Glomerular visceral epithelial cell (primary cell): ENCODE results near the gene HTR6.

Experiments used
- DNase-seq: peaks from one replicate; pipeline ENCODE4 v3.0.0-alpha.2; 2016; ENCODE audit errors: extremely low spot score

The HTR6 gene

DNA sequence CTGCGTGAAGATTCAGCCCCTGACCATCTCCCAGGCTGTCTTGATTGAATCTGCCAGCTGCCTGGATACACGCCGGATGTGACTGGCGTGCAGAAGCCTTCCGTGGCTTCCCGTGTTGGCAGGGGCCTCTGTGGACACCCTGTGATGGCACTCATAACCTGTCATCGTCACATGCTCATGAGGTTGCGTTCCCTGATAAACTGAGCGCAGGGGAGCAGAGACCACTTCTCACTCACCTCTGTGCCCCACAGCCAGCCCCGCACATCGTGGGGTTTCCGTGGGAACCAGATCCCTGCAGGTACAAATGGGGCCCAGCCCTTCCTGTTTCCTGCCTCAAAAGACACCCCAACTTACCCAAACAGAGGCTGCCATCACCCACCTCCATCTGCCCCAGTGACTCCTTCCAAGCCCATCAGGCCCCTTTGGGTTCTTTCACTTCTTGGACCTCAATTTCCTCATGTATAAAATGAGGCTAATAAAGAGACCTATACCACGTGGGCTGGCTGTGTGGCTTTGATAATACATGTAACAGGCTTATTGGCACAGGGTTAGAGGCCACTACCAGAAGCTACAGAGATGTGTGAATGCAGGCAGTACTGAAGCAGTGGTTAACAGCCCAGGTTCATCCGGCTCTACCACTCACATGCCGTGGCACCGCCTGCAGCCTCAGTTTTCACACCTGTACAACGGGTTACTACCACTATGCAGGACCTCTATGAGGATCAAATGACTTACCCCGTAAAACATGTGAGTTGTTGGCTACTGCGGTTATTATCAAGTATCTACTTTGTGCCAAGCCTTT is 23.6 kb downstream of the HTR6 start:
- no peak for DNase-seq

DNA sequence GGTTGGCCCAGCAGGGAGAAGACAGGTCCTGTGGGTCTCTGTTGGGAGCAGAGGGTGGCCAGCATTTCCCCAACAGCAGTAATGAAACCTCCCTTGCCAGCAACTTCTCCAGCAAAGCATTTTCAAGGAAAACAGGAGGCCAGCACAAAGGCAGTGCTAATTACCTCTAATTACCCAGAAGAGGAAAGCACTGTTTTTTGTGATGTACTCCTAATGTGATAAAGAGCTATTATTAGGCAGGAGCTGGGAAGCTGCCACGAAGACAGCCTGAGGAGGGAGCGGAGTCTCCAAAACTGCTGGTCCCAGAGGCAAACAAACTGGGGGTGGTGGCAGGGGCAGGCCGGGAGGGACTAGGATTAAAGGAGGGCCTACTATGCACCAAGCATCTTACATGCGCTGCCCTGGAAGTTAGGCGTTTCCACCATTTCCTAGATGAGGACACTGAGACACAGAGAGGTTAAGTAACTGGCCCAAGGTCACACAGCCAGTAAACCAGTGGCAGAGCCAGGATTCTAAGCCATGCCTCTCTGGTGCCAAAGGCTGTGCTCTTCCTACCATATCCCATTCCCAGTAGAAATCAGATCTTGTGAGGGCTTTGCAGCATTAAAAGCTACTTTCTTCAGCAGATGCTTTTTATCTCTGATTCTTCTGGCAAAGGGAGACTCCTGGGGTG is 24.5 kb downstream of the HTR6 start:
- no peak for DNase-seq

- DNase-seq: no peak
These were observed 25.2 kb downstream of the HTR6 start for GRCh38 chr1:19689856-19690255.

DNA sequence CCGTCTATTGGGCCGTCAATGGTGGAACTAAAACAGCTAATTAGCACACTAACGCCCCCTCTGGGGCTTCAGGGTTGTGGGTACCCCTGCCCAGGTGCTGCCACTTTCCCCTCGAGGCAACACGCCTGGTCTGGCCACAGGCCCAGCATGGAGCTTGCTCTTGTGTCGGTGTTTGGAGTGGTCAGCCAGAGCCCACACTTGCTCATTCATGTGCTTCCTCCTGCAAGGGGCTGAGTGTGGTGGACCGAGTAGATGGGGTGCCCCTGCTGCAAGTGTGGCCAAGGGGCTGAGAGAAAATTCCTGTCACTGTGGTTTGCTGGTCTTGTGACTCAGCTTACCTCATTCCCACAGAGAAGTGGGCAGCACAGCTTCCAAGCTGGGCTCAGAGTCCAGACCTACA is 25.7 kb downstream of the HTR6 start:
- no peak for DNase-seq

- DNase-seq: no peak
These were observed 29.6 kb downstream of the HTR6 start for GRCh38 chr1:19694298-19694697.

GRCh38 chr1:19695772-19696171 is 31.1 kb downstream of the HTR6 start:
- no peak for DNase-seq

DNA sequence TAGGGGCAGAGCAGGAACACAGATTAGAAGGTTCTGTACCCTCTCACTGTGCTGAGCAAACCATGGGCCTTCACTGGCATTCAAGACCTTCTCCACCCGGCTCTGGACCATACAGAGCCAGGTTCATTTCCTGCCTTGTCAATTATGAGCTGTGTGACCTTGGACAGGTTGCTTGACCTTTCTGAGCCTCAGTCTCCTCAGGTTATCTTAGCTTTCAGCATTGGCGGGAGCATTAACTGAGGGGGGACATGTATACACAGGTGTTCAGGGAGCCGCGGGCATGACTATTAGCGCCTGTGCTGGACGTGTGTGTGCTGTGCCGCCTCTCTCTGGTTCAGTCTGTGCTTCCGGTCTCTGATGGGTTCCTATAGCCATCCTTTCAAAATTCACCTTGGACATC is 32.1 kb downstream of the HTR6 start:
- DNase-seq: no peak

- no peak for DNase-seq
These were observed 33.5 kb downstream of the HTR6 start for GRCh38 chr1:19698181-19698580.

- DNase-seq: no peak
These were observed 35.6 kb downstream of the HTR6 start for GRCh38 chr1:19700079-19700777.

DNA sequence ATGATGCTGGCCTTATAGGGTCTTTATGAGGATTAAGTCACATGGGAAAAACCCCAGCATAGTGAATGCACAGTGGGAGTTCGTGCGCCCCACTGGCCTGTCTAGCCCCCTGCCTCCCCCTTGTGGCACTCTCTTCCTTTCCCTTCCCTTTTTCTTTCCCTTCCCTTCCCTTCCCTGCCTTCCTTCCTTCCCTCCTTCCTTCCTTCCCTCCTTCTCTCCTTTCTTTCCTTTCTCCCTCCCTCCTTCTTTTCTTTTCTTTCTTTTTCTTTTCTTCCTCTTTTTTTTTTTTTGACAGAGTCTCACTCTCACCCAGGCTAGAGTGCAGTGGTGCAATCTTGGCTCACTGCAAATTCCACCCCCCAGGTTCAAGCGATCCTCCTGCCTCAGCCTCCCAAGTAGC is 38.6 kb downstream of the HTR6 start:
- no peak for DNase-seq

- DNase-seq: peak; percentile 70
These were observed 39.8 kb downstream of the HTR6 start for GRCh38 chr1:19704247-19705113.

DNA sequence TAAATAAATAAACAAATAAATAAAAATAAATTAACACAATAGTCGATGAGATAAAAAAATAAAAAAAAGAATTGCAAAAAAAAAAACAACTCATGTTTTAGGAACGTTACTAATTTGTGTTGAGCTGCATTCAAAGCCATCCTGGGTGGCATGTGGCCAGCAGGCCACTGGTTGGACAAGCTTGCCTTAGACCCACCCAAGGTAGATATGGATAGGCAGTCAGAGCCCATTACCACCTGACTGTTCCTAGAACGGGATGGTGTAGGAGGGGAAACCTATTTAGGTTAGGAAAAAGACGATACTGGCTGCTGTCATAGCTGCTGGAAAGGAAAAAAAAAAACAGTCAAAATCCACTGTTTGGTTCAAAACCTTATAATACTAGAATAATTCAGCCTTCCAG is 40.8 kb downstream of the HTR6 start:
- no peak for DNase-seq

DNA sequence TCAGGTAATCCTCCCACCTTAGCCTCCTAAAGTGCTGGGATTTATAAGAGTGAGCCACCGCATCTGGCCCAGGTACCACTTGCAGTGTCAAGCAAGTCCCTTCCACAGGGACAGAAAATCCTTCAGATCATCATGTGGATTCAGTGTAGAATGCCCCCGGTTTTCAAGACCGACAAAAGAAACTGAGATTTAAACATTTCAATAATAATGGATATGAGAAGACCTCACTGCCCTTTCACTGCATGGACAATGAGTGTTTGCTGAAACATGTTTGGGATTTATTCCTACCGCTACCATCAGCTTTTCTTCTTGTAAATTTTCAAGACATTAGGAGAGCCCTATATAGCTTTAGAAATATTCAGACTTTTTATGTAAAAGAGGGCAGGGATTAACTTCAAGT is 41.5 kb downstream of the HTR6 start:
- no peak for DNase-seq

GRCh38 chr1:19708567-19709110 is 44.0 kb downstream of the HTR6 start:
- DNase-seq: no peak

DNA sequence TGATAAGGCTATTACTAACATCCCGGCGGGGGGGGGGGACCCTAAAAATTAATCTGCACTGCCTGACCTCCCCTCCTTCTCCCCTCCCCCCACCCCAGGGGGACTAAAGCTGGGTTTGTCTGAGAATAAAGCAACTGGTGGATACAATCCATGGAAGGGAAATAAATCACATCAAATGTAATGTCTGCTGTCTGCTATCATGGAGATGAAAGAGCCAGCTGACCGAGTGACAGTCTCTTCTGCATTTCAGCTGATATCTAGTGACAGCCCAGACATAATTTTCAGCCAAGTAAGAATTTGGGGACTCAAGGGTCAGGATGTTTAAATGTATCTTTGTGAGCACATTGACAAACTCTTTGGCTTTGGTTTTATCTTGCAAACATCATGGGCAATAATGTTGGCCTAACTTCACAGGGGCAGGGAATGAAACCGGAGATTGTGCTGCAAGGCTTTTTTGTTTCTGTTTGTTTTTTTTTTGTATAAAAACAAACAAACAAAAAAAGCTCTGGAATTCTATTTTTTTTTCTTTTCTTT is 44.7 kb downstream of the HTR6 start:
- no peak for DNase-seq

DNA sequence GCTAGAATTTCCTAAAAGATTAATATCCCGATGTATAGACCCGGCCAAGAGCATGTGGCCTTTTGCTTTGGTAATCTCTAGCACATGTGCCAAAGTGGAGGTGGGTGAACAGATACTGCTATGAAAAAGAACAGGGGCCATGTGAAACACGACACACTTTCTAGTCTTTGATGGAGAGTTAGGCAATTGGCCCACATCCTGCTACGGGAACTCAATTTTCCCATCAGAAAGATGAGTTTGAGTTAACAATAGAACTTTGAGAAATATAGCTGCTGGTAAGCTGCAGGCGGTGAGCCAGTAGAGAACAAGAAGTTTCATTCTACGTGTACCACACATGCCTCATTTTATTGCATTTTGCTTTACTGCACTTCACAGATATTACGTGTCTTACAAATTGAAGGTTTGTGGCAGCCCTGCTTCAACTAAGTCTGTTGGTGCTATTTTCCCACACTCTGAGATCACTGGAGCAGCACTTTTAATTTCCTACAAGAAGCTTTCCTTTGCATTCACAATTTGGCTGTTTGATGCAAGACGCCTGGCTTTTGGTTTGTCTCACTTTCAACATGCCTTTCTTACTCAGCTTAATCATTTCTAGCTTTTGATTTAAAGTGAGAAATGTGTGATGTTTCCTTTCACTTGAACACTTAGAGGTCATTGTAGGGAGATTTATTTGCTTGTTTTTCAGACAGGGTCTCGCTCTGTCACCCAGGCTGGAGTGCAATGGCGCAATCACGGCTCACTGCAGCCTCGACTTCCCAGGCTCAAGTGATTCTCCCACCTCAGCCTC is 46.3 kb downstream of the HTR6 start:
- DNase-seq: no peak

DNA sequence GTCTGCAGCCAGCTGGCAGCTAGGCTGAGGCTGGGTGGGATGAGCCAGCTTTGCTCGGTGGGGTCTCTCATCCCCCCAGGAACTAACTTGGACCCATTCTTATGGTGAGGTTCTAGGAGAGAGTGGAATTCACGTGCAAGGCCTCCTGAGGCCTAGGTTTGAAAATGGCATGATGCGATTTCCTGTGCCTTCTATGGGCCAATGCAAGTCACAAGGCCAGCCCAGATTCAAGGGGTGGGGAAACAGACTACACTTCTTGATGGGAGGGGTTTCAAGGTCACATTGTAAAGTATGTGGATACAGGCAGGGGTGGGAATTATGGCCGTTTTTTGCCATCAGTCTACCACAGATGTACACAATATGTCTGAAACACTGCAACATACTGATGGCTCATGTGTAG is 48.3 kb downstream of the HTR6 start:
- DNase-seq: no peak

DNA sequence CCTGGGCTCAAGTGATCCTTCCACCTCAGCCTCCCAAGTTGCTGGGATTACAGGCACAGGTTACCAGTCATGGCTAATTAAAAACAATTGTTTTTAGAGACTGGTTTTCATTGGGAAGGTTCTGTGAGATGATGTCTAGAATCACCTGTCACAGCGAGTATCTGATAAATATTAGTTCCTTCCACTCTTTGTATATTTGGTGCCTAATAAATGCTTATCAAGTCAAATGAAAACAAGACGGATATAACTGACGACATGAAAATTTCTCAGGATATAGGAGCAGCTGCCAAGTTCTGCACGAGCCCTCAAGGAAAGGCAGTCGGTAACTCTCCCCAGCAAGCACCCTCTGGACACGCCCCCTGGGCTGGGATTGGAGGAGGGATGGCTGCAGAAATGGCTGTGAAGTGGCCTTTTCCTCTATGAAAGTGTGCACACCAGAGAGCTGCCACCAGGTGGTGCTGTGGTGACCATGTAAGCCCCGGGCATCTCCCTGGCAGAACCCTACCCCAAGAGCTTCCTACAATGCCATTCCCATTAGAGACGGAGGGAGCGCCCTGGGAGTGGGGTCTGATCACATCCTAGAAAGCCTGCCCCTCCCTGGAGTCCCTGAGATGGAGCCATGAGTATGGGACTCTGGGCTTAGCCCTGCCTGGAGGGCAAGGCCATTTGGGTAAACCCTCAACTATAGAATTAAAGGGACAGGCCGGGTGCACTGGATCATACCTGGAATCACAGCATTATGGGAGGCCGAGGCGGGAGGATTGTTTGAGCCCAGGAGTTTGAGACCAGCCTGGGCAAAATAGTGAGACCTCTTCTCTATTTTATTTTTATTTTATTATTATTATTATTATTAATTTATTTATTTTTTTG is 50.9 kb downstream of the HTR6 start:
- peak; percentile 94 for DNase-seq

DNA sequence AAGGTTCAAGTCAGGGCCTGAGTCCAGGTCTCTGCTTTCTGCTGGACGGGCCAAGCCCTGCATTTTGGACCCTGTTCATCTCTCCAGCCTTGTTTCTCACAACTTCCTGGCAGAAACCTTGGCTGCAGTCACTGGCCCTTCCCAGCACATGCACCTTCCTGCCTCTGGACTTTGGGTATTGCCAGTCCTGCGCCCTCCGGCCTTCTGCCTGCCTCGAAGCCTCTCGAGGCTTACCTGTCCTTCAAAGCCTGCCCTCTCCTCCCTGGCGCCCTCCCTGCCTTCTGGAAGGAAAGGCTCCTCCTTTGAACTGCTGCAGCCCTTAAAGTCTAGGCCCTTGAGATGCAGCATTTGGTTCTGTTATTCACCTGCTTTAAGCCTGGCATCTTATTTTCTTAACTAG is 52.8 kb downstream of the HTR6 start:
- DNase-seq: no peak

DNA sequence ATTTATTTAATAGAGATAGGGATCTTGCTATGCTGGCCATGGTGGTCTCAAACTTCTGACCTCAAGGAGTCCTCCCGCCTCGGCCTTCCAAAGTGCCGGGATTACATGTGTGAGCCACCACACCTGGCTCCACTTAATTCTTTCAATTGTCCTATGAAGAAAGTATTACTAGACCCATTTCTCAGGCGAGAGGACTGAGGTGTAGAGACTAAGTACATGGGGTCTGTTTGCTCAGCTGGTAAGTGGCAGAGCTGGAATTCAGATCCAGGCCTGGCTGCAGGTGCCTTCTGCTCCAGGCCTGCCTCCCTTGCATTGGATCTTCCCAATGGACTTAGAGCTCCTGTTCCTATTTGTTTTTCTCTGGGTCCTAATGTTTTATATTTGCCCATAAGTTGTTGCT is 55.5 kb downstream of the HTR6 start:
- DNase-seq: no peak
